Activated T-cell treated with anti-CD3 and anti-CD28 coated beads, Interleukin-2, amount 50 U/mL, for 24 hours (primary cell): ENCODE data around the gene ZNF575.

Experiments
- DNase-seq: peaks from one replicate; pipeline ENCODE4 v3.0.0-alpha.2; 2020
- H3K27ac Mint-ChIP-seq: 2 replicates; pipeline ENCODE4 v1.8.0; 2020; ENCODE audit warnings: mild to moderate bottlenecking, mixed read lengths
- H3K27me3 Mint-ChIP-seq: 2 replicates; pipeline ENCODE4 v1.8.0; 2020; ENCODE audit warnings: mixed read lengths
- H3K36me3 Mint-ChIP-seq: 2 replicates; pipeline ENCODE4 v1.8.0; 2020; ENCODE audit warnings: low read depth, mixed read lengths
- H3K4me1 Mint-ChIP-seq: 2 replicates; pipeline ENCODE4 v1.8.0; 2020; ENCODE audit warnings: low read depth, mixed read lengths
- H3K4me3 Mint-ChIP-seq: 2 replicates; pipeline ENCODE4 v1.8.0; 2020; ENCODE audit warnings: mild to moderate bottlenecking, moderate library complexity, mixed read lengths
- H3K9me3 Mint-ChIP-seq: 2 replicates; pipeline ENCODE4 v1.8.0; 2020; ENCODE audit warnings: mixed read lengths

Gene ZNF575

DNA sequence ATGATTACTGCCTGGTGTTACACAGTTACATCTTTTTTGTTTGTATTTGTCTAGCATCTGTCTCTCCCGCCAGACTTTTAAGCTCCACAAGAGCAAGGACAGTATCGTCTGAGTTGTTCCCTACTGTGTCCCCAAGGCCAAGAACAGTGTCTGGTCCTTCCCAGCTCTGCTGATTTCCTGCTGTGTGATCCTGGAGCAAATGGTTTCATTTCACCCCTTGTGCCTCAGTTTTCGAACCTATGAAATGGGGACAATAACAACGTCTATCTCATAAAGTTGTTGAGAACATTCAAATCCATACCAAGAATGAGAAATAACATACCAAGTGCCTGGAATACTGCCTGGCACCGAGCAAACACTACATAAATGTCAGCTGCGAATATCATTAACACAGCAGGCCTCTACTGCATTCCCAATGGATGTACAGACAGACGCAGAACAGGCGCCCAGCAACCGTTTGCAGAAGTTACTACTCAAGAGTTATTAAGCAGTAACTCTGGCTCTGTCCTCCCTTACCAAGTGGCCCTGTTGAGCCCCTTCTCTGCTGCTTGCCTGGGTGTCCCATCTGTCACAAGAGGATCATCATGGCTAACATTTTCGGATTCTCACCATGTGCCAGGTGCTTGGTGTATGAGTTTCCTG is 30.9 kb downstream of the ZNF575 start:
- no peaks in the 10 kb centered on the region for H3K9me3 Mint-ChIP-seq
- DNase-seq: no peak
- H3K27me3 Mint-ChIP-seq: no peaks in the 10 kb centered on the region
- no peak overlapping the region for H3K4me3 Mint-ChIP-seq
- peaks cover 49% of the 10 kb centered on the region for H3K36me3 Mint-ChIP-seq
- peaks cover 53% of the 10 kb centered on the region for H3K4me1 Mint-ChIP-seq
- peak overlapping the region; percentile 95 for H3K27ac Mint-ChIP-seq

DNA sequence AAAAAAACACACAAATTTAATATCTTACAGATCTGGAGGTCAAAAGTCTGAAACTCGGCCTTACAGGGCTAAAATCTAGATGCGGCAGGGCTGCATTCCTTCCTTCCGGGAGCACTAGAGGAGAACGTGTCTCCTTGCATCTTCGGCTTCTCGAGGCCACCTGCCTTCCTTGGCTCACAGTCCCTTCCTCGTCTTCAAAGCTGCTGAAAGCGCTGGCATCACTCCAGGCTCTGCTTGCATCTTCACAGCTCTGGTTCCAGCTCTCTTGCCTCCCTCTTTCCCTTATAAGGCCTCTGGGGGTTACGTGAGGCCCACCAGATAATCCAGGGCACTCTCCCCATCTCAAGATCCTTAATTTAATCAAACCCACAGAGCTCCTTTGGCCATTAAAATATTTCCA is 31.8 kb downstream of the ZNF575 start:
- no peak overlapping the region for H3K4me3 Mint-ChIP-seq
- H3K36me3 Mint-ChIP-seq: peaks cover 47% of the 10 kb centered on the region
- no peaks in the 10 kb centered on the region for H3K9me3 Mint-ChIP-seq
- no peak for DNase-seq
- H3K27ac Mint-ChIP-seq: no peak overlapping the region
- H3K27me3 Mint-ChIP-seq: no peaks in the 10 kb centered on the region
- H3K4me1 Mint-ChIP-seq: peaks cover 56% of the 10 kb centered on the region

DNA sequence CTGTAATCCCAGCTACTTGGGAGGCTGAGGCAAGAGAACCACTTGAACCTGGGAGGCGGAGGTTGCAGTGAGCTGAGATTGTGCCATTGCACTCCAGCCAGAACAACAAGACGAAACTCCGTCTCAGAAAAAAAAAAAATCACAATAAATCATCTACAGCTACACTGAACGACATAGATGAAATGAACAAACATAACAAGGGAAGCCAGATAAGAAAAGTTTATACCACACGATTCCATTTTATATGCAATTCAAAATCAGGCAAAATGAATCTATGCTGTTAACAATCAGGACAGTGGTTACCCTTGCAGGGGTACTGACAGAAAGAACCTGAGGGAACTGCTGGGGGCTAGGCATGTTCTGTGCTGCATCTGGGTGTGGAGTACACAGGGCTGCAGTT is 36.7 kb downstream of the ZNF575 start:
- H3K27ac Mint-ChIP-seq: peak overlapping the region; percentile 39
- no peak overlapping the region for H3K4me3 Mint-ChIP-seq

DNA sequence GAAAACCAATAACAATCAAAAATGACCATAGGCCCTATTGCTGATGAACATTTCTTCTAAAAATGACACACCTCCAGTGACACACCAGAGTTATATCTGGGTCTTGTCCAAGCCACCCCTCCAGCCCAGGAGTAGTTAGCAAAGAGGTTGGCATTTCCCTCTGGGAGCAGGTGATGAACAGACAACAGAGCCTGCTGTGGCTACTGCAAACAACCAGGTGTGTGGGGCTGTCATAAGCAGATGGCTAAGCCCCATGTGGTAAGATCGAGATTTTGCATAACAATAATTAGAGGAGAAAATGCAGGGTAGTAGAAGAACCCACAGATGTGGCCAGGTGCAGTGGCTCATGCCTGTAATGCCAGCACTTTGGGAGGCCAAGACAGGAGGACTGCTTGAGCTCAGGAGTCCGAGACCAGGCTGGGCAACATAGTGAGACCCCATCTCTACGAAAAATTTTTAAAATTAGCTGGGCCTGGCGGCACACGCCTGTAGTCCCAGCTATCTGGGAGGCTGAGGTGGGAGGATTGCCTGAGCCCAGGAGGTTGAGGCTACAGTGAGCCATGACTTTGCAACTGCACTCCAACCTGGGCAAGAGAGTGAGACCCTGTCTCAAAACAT is 37.3 kb downstream of the ZNF575 start:
- Mint-ChIP-seq H3K27ac (peak overlapping the region; percentile 76), H3K27me3 (no peaks in the 10 kb centered on the region)

More for the DNA sequence above, 36.7 kb downstream of the ZNF575 start:
- Mint-ChIP-seq H3K4me1 (peaks cover 47% of the 10 kb centered on the region), H3K27me3 (no peaks in the 10 kb centered on the region), H3K36me3 (peaks cover 40% of the 10 kb centered on the region), H3K9me3 (no peaks in the 10 kb centered on the region)
- DNase-seq: no peak

DNA sequence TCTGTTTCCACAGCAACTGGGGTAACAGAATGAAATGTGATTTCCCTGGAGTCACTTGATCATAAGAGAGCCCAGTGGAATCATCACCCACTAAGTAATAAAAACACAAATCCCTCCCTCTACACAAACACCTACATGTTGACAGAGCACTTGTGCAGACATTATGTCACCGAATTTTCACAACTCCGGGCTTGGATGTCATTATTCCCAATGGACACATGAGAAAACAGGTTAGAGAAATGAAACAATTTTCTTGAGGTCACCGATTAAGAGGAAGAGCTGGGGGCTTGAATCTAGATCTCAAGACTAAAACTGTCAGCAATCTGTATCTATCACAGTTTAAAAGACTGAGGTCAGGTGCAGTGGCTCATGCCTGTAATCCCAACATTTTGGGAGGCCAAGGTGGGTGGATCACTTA is 39.2 kb downstream of the ZNF575 start:
- Mint-ChIP-seq H3K9me3 (no peaks in the 10 kb centered on the region), H3K27ac (peak overlapping the region; percentile 32), H3K36me3 (peaks cover 45% of the 10 kb centered on the region), H3K27me3 (no peaks in the 10 kb centered on the region), H3K4me1 (peaks cover 51% of the 10 kb centered on the region), H3K4me3 (no peak overlapping the region)
- no peak for DNase-seq

More for the DNA sequence above, 37.3 kb downstream of the ZNF575 start:
- peaks cover 47% of the 10 kb centered on the region for H3K4me1 Mint-ChIP-seq
- DNase-seq: no peak
- H3K36me3 Mint-ChIP-seq: peaks cover 46% of the 10 kb centered on the region
- no peak overlapping the region for H3K4me3 Mint-ChIP-seq
- no peaks in the 10 kb centered on the region for H3K9me3 Mint-ChIP-seq

- Mint-ChIP-seq H3K36me3 (peaks cover 42% of the 10 kb centered on the region), H3K27ac (peak overlapping the region; percentile 96), H3K4me3 (peak overlapping the region; percentile 96), H3K27me3 (no peaks in the 10 kb centered on the region), H3K9me3 (no peaks in the 10 kb centered on the region), H3K4me1 (peaks cover 55% of the 10 kb centered on the region)
- DNase-seq: no peak
Observed at GRCh38 chr19:43574424-43575155, 41.6 kb downstream of the ZNF575 start.

DNA sequence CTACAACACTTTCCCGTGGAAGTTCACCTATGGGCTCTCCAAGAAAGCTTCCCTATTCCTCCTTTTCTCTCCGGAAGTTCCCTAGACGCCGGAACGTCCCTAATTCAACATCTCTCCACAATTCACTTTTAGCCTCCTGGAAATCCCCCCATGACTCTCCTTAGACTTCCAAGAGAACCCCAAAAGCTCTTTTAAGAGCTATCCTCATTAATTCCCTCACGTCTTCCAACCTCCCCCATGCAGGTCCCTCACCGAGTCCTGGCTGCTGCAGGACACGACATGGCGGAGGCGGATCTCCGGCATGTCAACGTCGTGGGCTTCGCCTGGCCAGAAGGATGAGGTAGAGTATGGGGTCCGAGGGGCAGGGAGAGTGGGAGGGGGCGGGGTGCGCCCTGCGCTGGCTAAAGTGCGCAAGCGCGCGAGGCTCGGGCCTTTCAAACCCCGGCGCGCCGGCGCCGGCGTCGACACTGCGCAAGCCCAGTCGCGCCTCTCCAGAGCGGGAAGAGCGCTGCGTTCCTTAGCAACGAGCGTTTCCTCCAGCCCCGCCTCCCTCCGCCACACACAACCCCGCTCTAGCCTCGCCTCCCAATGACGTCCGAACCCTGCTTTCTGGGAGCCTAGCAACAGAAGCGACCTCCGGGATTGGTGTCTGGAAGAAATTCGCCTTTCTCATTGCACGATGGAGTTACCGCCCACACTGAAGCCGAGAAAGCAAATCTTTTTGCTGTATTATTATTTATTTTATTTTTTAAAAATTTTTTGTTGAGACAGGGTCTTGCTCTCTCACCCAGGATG is 42.4 kb downstream of the ZNF575 start, which contains the start of the genes PINLYP and XRCC1:
Gene PINLYP, plus strand, starts transcription at position 646 of the 795 bp plus-strand sequence. CDS start 1,391 bp downstream, outside the sequence.
Gene XRCC1, minus strand, starts transcription at position 372 of the 795 bp plus-strand sequence. Its CDS starts 69 bp downstream, at position 303.
- Mint-ChIP-seq H3K4me3 (peak within 1 kb of the TSS; percentile 96), H3K36me3 (peaks cover 35% of the 10 kb centered on the region), H3K4me1 (peaks cover 55% of the 10 kb centered on the region), H3K27ac (peak within 1 kb of the TSS; percentile 96), H3K9me3 (no peaks in the 10 kb centered on the region), H3K27me3 (no peaks in the 10 kb centered on the region)
- DNase-seq: peak; percentile 94

- H3K27ac Mint-ChIP-seq: peak overlapping the region; percentile 78
- H3K4me1 Mint-ChIP-seq: peaks cover 48% of the 10 kb centered on the region
- H3K9me3 Mint-ChIP-seq: no peaks in the 10 kb centered on the region
- no peaks in the 10 kb centered on the region for H3K27me3 Mint-ChIP-seq
- no peak for DNase-seq
- H3K36me3 Mint-ChIP-seq: peaks cover 28% of the 10 kb centered on the region
- peak overlapping the region; percentile 96 for H3K4me3 Mint-ChIP-seq
Observed at GRCh38 chr19:43575955-43576878, 43.2 kb downstream of the ZNF575 start.

DNA sequence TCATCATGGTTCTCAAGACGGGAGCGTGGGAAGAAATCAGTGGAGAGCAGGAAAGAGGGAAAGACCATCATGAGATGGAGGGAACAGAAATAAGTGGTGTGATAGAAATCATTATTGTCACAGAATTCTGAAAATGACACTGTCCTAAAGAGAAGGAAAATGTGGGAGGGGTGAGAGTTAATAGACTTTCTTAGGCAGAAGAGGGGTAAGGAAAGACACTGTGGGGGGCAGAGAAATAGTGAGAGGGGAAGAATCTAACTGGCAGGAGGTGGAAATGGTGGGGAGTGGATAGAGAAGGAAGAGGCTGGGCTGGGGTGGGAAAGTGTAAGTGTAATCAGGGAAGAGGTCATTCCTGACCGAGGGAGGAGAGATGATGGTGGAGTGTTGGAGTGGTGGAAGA is 45.8 kb downstream of the ZNF575 start:
- Mint-ChIP-seq H3K9me3 (no peaks in the 10 kb centered on the region), H3K36me3 (peaks cover 8% of the 10 kb centered on the region), H3K27me3 (no peaks in the 10 kb centered on the region), H3K27ac (no peak overlapping the region), H3K4me1 (peaks cover 31% of the 10 kb centered on the region), H3K4me3 (peak overlapping the region; percentile 83)
- no peak for DNase-seq

GRCh38 chr19:43581467-43581866 is 48.5 kb downstream of the ZNF575 start:
- DNase-seq: no peak
- H3K9me3 Mint-ChIP-seq: no peaks in the 10 kb centered on the region
- peak overlapping the region; percentile 26 for H3K4me3 Mint-ChIP-seq
- no peaks in the 10 kb centered on the region for H3K27me3 Mint-ChIP-seq
- H3K36me3 Mint-ChIP-seq: peaks cover 10% of the 10 kb centered on the region
- no peak overlapping the region for H3K27ac Mint-ChIP-seq
- H3K4me1 Mint-ChIP-seq: peaks cover 18% of the 10 kb centered on the region

- Mint-ChIP-seq H3K36me3 (peaks cover 17% of the 10 kb centered on the region), H3K27ac (no peak overlapping the region), H3K4me3 (no peak overlapping the region), H3K9me3 (no peaks in the 10 kb centered on the region), H3K27me3 (no peaks in the 10 kb centered on the region), H3K4me1 (peaks cover 17% of the 10 kb centered on the region)
- no peak for DNase-seq
Observed at GRCh38 chr19:43582495-43582894, 49.5 kb downstream of the ZNF575 start.

DNA sequence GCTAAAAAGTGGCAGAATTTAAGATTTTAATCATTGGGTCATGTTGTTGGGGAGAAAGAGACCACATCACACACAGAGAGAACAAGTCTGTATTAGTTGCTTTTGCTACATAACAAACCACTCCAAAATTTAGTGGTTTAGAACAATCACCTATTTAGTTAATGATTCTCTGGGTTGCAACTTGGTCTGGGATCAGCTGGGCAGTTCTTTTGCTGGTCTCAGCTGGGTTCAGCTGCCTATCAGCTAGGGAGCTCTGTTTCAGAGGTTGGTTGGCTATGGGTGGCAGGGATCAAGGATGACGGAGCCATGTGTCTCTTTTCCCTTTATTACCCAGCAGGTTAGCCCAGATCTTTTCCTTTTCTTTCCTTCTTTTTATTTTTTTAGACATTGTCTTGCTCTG is 51.5 kb downstream of the ZNF575 start:
- Mint-ChIP-seq H3K4me3 (no peak overlapping the region), H3K9me3 (no peaks in the 10 kb centered on the region)

More for the DNA sequence above, 51.5 kb downstream of the ZNF575 start:
- H3K27ac Mint-ChIP-seq: peak overlapping the region; percentile 75
- DNase-seq: no peak
- peaks cover 26% of the 10 kb centered on the region for H3K36me3 Mint-ChIP-seq
- no peaks in the 10 kb centered on the region for H3K27me3 Mint-ChIP-seq
- peaks cover 12% of the 10 kb centered on the region for H3K4me1 Mint-ChIP-seq
